Adipocyte (in vitro differentiated cells): ENCODE data around the gene OLFM2.
"Not testable (repeated sequence)": the region's sequence is repeated elsewhere in the genome, so short reads cannot be mapped to it uniquely, and the experiment has no call there.

Experiments
- DNase-seq: peaks from one replicate; pipeline ENCODE4 v3.0.0-alpha.2; 2015; ENCODE audit warnings: low read depth
- H3K27me3 ChIP-seq: replicated peaks from 2 replicates; pipeline ENCODE4 v1.7.0; 2013; ENCODE audit warnings: mild to moderate bottlenecking, low read length, moderate library complexity; ENCODE audit not compliant: control insufficient read depth, insufficient read depth
- H3K36me3 ChIP-seq: 2 replicates; pipeline ENCODE4 v1.7.0; 2013; ENCODE audit warnings: low read length, mild to moderate bottlenecking, moderate library complexity; ENCODE audit not compliant: control insufficient read depth, insufficient read depth, severe bottlenecking
- H3K4me1 ChIP-seq: 2 replicates; pipeline ENCODE4 v1.7.0; 2013; ENCODE audit warnings: mild to moderate bottlenecking, low read length, moderate library complexity; ENCODE audit not compliant: control insufficient read depth, insufficient read depth
- H3K4me3 ChIP-seq: 2 replicates; pipeline ENCODE4 v1.7.0; 2013; ENCODE audit warnings: mild to moderate bottlenecking, low read length, moderate library complexity
- H3K9ac ChIP-seq: 2 replicates; pipeline ENCODE4 v1.7.0; 2013; ENCODE audit warnings: mild to moderate bottlenecking, low read length, moderate library complexity
- H3K9me3 ChIP-seq: 2 replicates; pipeline ENCODE4 v1.7.0; 2013; ENCODE audit warnings: mild to moderate bottlenecking, low read length, moderate library complexity; ENCODE audit not compliant: control insufficient read depth

OLFM2 gene

DNA sequence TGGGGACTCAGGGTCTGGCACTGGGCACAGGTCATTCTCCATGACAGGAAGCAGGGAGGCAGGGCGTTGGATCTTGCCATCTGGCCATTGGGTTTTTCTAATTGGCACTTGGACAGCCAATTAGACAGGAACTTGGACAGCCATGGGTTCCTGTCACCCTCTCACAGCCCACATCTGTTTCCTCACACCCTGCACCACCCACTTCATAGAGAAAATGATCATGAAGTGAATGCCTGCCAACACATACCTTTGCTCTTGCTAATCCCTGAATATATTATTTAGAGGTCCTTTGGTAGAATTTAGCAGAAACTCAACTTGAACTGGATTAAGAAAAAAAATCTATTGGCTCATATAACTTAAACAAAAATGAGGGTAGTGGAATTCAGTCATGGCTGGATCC lies 4.9 kb upstream of the OLFM2 start:
- H3K9ac ChIP-seq = no peak overlapping the region
- H3K27me3 ChIP-seq = no peaks in the 10 kb centered on the region
- peaks cover 21% of the 10 kb centered on the region for H3K4me1 ChIP-seq
- H3K4me3 ChIP-seq = no peak overlapping the region
- peaks cover 7% of the 10 kb centered on the region for H3K9me3 ChIP-seq
- H3K36me3 ChIP-seq = no peaks in the 10 kb centered on the region
- DNase-seq = no peak

DNA sequence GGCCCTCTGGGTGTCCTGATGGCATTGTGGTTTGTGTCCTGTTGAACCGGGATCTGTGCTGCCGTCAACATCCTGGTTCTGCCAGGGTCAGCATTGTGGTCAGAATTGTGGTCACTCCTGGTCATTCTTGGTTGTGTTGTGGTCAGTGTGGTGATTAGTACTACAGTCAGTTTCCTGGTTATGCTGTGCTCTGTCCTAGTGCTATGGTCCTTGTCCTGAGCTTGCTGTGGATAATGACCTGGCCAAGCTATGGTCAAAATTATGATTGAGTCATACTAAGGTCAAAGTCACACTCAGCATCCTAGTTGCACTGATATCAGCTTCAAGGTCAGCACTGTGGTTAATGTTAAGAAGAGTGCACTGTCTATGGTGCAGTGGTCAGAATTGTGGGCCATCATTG lies 4.5 kb upstream of the OLFM2 start:
- no peak overlapping the region for H3K4me3 ChIP-seq
- DNase-seq = no peak
- no peaks in the 10 kb centered on the region for H3K36me3 ChIP-seq

DNA sequence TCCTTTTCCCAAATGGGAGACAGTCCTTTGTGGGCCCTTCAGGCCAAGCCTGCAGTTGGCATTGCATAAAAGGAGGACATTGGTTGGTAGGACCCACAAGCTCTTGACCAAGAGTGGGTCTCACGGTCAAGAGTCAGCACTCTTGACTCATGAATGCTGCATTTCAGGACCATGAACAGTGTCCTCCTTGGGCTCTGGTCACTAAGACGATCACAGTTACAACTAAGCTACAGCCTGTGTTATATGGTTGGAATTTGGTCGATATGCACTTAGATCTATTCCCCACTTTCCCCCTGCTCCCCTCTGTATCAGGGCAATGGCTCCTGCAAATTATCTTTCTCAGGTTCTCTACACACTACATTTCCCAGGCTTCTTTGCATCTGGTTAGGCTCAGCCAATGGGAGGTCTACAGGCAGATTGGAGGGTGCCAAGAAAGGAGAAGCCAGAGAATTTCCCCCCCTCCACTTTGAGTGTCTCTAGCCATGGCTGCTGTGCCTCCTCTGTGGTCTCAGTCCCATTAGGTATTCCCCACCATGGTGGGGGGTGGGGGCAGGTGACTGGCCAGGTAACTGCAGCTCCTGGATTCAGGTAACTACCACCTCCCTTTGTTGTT lies 3.1 kb upstream of the OLFM2 start:
- Histone ChIP-seq H3K27me3 (no peaks in the 10 kb centered on the region), H3K9ac (no peak overlapping the region), H3K4me1 (peaks cover 20% of the 10 kb centered on the region), H3K36me3 (no peaks in the 10 kb centered on the region), H3K9me3 (peaks cover 7% of the 10 kb centered on the region), H3K4me3 (no peak overlapping the region)
- peak; percentile 58 for DNase-seq

More for the DNA sequence above, 4.5 kb upstream of the OLFM2 start:
- peaks cover 16% of the 10 kb centered on the region for H3K4me1 ChIP-seq
- H3K27me3 ChIP-seq = no peaks in the 10 kb centered on the region
- no peak overlapping the region for H3K9ac ChIP-seq
- peaks cover 7% of the 10 kb centered on the region for H3K9me3 ChIP-seq

DNA sequence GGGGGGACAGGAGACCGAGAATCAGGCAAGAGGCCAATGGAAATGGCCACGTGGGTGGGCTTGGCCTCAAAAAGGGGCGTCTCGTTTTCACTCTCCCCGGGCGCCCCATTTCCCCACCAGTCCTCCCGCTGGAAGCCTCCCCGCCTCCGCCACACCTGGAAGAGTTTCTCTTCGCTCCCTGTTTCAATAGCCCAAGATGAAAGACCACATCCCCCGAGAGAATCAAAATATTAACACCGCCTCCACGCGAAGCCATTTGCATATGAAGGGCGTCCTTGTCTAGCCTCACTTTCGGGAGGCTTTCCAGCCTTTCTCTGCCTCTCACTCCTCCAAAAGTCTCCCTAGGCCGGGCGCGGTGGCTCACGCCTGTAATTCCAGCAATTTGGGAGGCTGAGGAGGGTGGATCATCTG lies 691 bp upstream of the OLFM2 start:
- Histone ChIP-seq H3K9ac (no peak overlapping the region), H3K27me3 (no peaks in the 10 kb centered on the region), H3K4me1 (peaks cover 26% of the 10 kb centered on the region), H3K36me3 (no peaks in the 10 kb centered on the region), H3K4me3 (no peak overlapping the region), H3K9me3 (peaks cover 4% of the 10 kb centered on the region)
- no peak for DNase-seq

DNA sequence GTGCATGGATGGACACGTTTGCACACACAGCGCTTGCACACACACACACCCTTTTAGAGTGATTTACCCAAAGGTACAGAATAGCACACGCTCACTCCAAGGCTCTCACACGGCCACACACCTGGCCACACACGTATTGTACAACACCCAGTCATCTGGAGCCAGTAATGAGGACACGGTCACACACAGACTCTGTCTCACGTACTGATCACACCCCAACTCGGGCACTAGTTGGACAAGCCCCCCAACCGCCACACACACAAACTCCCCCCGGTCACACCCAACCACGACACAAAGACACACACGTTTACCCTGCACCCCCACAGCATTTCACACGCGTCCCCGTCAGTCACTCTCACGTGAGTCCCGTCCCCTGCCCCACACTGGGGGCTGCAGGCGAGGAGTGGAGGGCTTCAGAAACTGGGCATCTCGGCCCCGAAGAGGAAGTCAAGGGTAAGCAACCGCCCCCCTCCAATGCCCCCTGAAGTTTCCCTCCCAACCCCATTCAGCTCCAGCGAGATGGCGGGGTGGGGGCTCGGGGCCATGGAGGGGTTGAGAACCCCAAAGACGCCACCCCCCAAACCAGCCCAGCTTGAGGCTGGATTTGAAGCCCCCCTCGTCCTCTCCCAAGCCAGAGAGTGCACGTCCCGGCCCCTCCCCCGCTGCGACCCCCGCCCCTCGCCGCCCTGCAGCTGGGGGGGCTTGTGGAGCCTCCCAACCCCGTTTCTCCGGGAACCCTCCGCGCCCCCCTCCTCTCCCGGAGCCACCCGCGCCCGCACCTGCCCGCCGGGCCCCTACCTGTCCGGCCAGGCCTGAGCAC lies 599 bp downstream of the OLFM2 start:
- Histone ChIP-seq H3K27me3 (no peaks in the 10 kb centered on the region), H3K9ac (peak overlapping the region; percentile 84)

DNA sequence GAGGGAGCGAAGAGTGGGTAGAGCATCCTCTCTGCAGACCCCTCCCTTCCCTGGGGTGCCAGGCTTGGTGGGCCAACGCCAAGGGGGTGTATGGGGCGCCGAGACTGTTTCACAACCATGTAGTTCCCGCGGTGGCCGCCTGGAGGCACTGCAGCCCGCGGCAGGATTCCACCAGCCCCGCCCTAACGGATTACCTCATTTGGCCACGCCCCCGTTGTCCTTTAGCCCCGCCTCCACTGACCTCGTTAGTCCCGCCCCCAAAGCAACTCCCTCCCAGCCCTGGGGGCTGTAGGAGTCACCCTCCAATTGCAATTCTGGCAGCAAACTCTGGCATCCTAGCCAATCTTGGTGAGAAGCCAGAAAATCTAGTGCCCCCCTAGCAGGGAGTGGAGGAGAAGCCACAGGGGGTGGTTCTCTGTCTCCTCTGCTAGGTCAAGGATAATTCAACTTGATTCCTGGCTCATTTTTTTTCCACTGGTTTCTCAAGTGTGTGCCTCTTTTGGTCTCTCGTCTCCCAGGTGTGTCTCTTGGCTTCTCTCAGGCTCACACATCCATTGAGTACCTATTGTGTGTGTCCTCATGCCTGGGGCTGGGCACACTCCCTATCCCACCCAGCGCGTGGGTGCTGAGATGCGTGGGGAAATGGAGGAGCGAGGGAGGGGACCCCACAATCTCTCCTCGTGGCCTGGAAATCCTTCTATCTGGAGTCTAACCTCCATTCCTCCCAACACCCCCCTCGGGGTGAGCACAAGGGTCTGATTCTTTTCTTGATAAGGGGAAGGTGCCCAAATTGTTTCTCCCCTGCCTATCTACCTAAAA lies 2.0 kb downstream of the OLFM2 start:
- no peaks in the 10 kb centered on the region for H3K27me3 ChIP-seq
- peak overlapping the region; percentile 84 for H3K9ac ChIP-seq
- peak overlapping the region; percentile 84 for H3K4me3 ChIP-seq

More for the DNA sequence above, 599 bp downstream of the OLFM2 start:
- no peaks in the 10 kb centered on the region for H3K36me3 ChIP-seq
- peak overlapping the region; percentile 84 for H3K4me3 ChIP-seq
- no peaks in the 10 kb centered on the region for H3K9me3 ChIP-seq
- H3K4me1 ChIP-seq = peaks cover 22% of the 10 kb centered on the region
- peak; percentile 36 for DNase-seq

DNA sequence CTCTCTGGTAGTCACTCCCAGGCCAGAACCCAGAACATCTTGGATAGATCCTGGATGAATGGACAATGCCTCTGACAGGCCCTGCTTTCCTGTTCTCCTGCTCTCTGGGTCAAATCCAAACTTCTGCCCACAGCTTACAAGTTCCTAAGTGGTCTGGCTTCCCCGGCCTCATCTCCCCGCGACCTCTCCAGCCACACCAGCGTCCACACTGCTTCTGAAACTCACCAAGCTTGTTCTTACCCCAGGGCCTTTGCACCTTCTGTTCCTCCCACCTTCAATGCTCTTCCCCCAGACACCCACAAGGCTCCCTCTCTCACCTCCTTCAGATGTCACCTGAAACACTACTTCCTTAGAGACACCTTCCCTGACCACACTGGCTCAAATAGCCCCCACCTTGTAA lies 3.5 kb downstream of the OLFM2 start:
- H3K4me3 ChIP-seq = no peak overlapping the region
- no peak for DNase-seq

More for the DNA sequence above, 2.0 kb downstream of the OLFM2 start:
- Histone ChIP-seq H3K36me3 (no peaks in the 10 kb centered on the region), H3K4me1 (peaks cover 20% of the 10 kb centered on the region), H3K9me3 (no peaks in the 10 kb centered on the region)
- DNase-seq = peak; percentile 96

DNA sequence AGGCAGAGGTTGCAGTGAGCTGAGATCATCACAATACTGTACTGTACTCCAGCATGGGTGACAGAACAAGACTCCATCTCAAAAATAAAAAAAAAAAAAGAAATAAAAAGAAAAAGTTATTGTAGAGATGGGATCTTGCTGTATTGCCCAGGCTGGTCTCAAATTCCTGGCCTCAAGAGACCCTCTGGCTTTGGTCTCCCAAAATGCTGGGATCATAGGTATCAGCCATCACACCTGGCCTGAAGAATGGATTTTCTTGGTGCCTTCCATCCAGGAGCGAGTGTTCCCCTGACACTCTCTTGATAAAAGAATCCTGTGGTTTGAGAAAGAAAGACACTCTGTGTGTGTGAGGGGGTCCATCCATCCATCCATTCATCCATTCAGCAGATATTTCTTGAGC lies 4.7 kb downstream of the OLFM2 start:
- Histone ChIP-seq H3K9ac (no peak overlapping the region), H3K4me1 (peaks cover 20% of the 10 kb centered on the region), H3K27me3 (no peaks in the 10 kb centered on the region), H3K36me3 (peaks cover 4% of the 10 kb centered on the region), H3K9me3 (no peaks in the 10 kb centered on the region), H3K4me3 (no peak overlapping the region)
- DNase-seq = no peak

More for the DNA sequence above, 3.5 kb downstream of the OLFM2 start:
- Histone ChIP-seq H3K9me3 (no peaks in the 10 kb centered on the region), H3K27me3 (no peaks in the 10 kb centered on the region), H3K4me1 (peaks cover 20% of the 10 kb centered on the region), H3K36me3 (peaks cover 4% of the 10 kb centered on the region), H3K9ac (no peak overlapping the region)

DNA sequence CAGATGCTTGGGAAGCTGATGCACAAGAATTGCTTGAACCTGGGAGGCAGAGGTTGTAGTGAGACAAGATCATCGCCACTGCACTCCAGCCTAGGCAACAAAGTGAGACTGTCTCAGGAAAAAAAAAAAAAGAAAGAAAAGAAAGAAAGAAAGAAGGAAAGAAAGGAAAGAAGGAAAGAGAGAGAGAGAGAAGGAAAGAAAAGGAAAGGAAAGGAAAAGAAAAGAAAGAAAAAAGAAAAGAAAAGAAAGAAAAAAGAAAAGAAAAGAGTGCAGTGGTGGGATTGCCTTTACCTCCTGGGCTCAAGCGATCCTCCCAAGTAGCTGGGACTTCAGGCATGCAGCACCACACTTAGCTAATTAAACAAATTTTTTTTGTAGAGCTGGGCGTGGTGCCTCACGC lies 12.9 kb downstream of the OLFM2 start:
- Histone ChIP-seq H3K4me1 (no peaks in the 10 kb centered on the region), H3K27me3 (no peaks in the 10 kb centered on the region), H3K36me3 (no peaks in the 10 kb centered on the region), H3K9ac (no peak overlapping the region), H3K9me3 (no peaks in the 10 kb centered on the region), H3K4me3 (no peak overlapping the region)
- DNase-seq = no peak

DNA sequence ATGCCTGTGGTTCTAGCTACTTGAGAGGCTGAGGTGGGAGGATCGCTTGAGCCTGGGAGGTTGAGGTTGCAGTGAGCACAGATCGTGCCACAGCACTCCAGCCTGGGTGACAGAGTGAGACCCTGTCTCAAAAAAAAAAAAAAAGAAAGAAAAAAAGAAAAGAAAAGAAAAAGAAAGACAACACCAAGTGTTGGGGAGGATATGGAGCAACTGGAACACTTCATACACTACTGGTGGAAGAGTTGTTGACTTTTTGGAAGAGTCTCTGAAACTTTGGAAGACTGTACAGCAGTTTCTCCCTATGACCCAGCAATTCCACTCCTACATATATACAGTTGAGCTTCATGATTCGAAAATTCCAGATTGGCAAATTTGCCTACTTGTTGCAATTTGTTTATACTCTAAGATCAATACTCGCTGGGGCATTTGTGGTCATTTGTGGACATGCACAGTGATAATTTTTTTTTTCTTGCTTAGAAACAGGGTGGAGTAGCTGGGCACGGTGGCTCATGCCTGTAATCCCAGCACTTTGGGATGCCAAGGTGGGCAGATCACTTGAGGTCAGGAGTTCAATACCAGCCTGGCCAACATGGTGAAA lies 13.4 kb downstream of the OLFM2 start:
- not testable (repeated sequence) for H3K27me3 ChIP-seq, H3K9ac ChIP-seq, DNase-seq, H3K9me3 ChIP-seq, H3K4me3 ChIP-seq, H3K36me3 ChIP-seq, H3K4me1 ChIP-seq

DNA sequence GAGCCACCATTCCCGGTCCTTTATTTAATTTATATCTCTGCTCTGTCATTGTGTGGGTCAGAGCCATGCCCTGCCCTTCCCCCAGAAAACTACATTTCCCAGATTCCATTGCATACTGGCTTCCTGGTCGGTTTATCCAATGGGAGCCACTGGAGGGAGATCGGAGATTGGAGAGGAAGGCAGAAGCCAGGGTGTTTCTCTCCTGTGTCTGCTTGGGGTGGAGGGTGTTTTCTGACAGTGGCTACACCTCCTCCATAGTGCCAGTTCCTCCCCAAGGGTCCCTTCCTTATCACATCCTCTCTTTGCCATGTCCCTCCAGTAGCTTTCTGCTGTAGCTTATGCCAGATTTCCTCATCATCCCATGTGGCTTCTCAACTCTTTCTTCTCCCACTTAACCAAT lies 19.0 kb downstream of the OLFM2 start:
- Histone ChIP-seq H3K9ac (no peak overlapping the region), H3K27me3 (no peaks in the 10 kb centered on the region), H3K36me3 (no peaks in the 10 kb centered on the region), H3K4me3 (peak overlapping the region; percentile 44), H3K9me3 (no peaks in the 10 kb centered on the region), H3K4me1 (peaks cover 11% of the 10 kb centered on the region)
- peak; percentile 75 for DNase-seq
